Brain microvascular endothelial cell (primary cell): Measurements from ENCODE around the gene SDHAF3.
"Not testable (repeated sequence)": the region's sequence is repeated elsewhere in the genome, so short reads cannot be mapped to it uniquely, and the experiment has no call there.

Experiments used
- DNase-seq: peaks from one replicate; pipeline ENCODE4 v3.0.0-alpha.2; 2020
- H3K27ac ChIP-seq: fragments of 250-450 bp; sonication (Bioruptor Pico); 2 replicates; pipeline ENCODE4 v1.5.1; 2020; ENCODE audit warnings: mild to moderate bottlenecking, moderate library complexity
- H3K27me3 ChIP-seq: fragments of 250-450 bp; sonication (Bioruptor Pico); replicated peaks from 2 replicates; pipeline ENCODE4 v1.5.1; 2020; ENCODE audit warnings: mild to moderate bottlenecking
- H3K36me3 ChIP-seq: fragments of 250-450 bp; sonication (Bioruptor Pico); replicated peaks from 2 replicates; pipeline ENCODE4 v1.5.1; 2020; ENCODE audit warnings: mild to moderate bottlenecking
- H3K4me3 ChIP-seq: 2 replicates; pipeline ENCODE4 v1.5.1; 2011; ENCODE audit warnings: low read depth, mild to moderate bottlenecking, control low read depth, low read length, moderate library complexity
- CTCF ChIP-seq: IDR thresholded peaks from 2 replicates; pipeline ENCODE4 v1.5.1; 2011; ENCODE audit warnings: low read depth, mild to moderate bottlenecking, moderate library complexity, low read length, control low read depth, inconsistent platforms; ENCODE audit errors: missing control alignments
- in situ Hi-C: cut with HindIII; loops from 2 replicates; pipeline ENCODE4 v1.10.0; 2017; ENCODE audit warnings: low sequenced_read_pairs, low pct_ligation_motif_present

Gene SDHAF3

GRCh38 chr7:97166308-97166707, 48.8 kb downstream of the SDHAF3 start:
- no peaks in the 10 kb centered on the region for H3K27me3 ChIP-seq
- H3K4me3 ChIP-seq = no peak overlapping the region
- no peak for DNase-seq
- H3K36me3 ChIP-seq = no peaks in the 10 kb centered on the region
- in situ Hi-C loops = no loop called here
- no peak overlapping the region for H3K27ac ChIP-seq
- TF ChIP-seq CTCF = no peak

- DNase-seq = no peak
- Histone ChIP-seq H3K27me3 (no peaks in the 10 kb centered on the region), H3K27ac (no peak overlapping the region), H3K4me3 (no peak overlapping the region), H3K36me3 (no peaks in the 10 kb centered on the region)
- no peak for TF ChIP-seq CTCF
- in situ Hi-C loops = no loop called here
These were observed 49.7 kb downstream of the SDHAF3 start for GRCh38 chr7:97167176-97167575.

- no peaks in the 10 kb centered on the region for H3K36me3 ChIP-seq
- TF ChIP-seq CTCF = no peak
- H3K27me3 ChIP-seq = no peaks in the 10 kb centered on the region
- no peak overlapping the region for H3K4me3 ChIP-seq
- DNase-seq = no peak
- in situ Hi-C loops = no loop called here
- no peak overlapping the region for H3K27ac ChIP-seq
These were observed 50.3 kb downstream of the SDHAF3 start for GRCh38 chr7:97167749-97168148.

- Histone ChIP-seq H3K36me3 (no peaks in the 10 kb centered on the region), H3K27ac (no peak overlapping the region), H3K27me3 (no peaks in the 10 kb centered on the region), H3K4me3 (no peak overlapping the region)
- no peak for DNase-seq
- in situ Hi-C loops = no loop called here
- no peak for TF ChIP-seq CTCF
These were observed 56.8 kb downstream of the SDHAF3 start for GRCh38 chr7:97174303-97174702.

GRCh38 chr7:97179454-97180104, 62.1 kb downstream of the SDHAF3 start:
- H3K36me3 ChIP-seq = no peaks in the 10 kb centered on the region
- DNase-seq = peak; percentile 37
- no peak overlapping the region for H3K4me3 ChIP-seq
- H3K27ac ChIP-seq = no peak overlapping the region
- in situ Hi-C loops = no loop called here
- H3K27me3 ChIP-seq = no peaks in the 10 kb centered on the region
- TF ChIP-seq CTCF = peak; percentile 87

- H3K27me3 ChIP-seq = no peaks in the 10 kb centered on the region
- peak; percentile 45 for DNase-seq
- no peak overlapping the region for H3K4me3 ChIP-seq
- H3K36me3 ChIP-seq = no peaks in the 10 kb centered on the region
- H3K27ac ChIP-seq = no peak overlapping the region
- TF ChIP-seq CTCF = no peak
- in situ Hi-C loops = no loop called here
These were observed 69.6 kb downstream of the SDHAF3 start for GRCh38 chr7:97187067-97187466.

- H3K36me3 ChIP-seq, H3K27me3 ChIP-seq, H3K27ac ChIP-seq, H3K4me3 ChIP-seq, in situ Hi-C loops, DNase-seq: not testable (repeated sequence)
These were observed 78.7 kb downstream of the SDHAF3 start for GRCh38 chr7:97196174-97196573.
